K562 (cell line): Measurements from ENCODE around the gene THEM4. TPM values are rescaled to one million over a fixed set of nuclear protein-coding genes. Genes with fewer than 3 reads are reported as not detected.
"Not testable (repeated sequence)": the region's sequence is repeated elsewhere in the genome, so short reads cannot be mapped to it uniquely, and the experiment has no call there.

ENCODE experiments used
- ATF3 ChIP-seq, 2 experiments: fragments of 450-650 bp in 1 of 2; sonication (generic) in 1 of 2; formaldehyde crosslinking in 1 of 2; IDR thresholded peaks in 1 of 2; conservative IDR thresholded peaks in 1 of 2; 2 replicates each; pipeline versions ENCODE4 v1.6.1 to v1.8.1; 2016 to 2023; ENCODE audit warnings: mild to moderate bottlenecking in 2 of 2, moderate library complexity in 2 of 2, inconsistent platforms in 1 of 2, missing genetic modification reagents in 1 of 2
- CREB1 ChIP-seq, 2 experiments: sonication (generic) in 1 of 2; formaldehyde crosslinking in 1 of 2; IDR thresholded peaks; 2 replicates each; pipeline versions ENCODE4 v1.6.1 to v1.8.0; 2012 to 2022; ENCODE audit warnings: inconsistent platforms in 1 of 2, mild to moderate bottlenecking in 1 of 2, missing genetic modification reagents in 1 of 2, moderate library complexity in 1 of 2
- CXXC5 ChIP-seq: fragments of 250-450 bp; sonication (Bioruptor Pico); IDR thresholded peaks from 2 replicates; pipeline ENCODE4 v1.8.0; 2022; ENCODE audit warnings: inconsistent platforms, mild to moderate bottlenecking, moderate library complexity
- E2F6 ChIP-seq, 2 experiments: IDR thresholded peaks; 2 replicates each; pipeline ENCODE4 v1.6.1; 2011; ENCODE audit warnings: borderline replicate concordance in 1 of 2, control low read depth in 1 of 2, low read depth in 1 of 2, low read length in 1 of 2, mild to moderate bottlenecking in 1 of 2, mixed read lengths in 1 of 2, moderate library complexity in 1 of 2; ENCODE audit not compliant: insufficient read depth in 1 of 2, insufficient read length in 1 of 2, poor library complexity in 1 of 2, severe bottlenecking in 1 of 2; ENCODE audit errors: extremely low read depth in 1 of 2
- EP300 ChIP-seq: IDR thresholded peaks from 2 replicates; pipeline ENCODE4 v1.6.1; 2012; ENCODE audit warnings: low read length, improper control_type of control experiment
- GATA2 ChIP-seq: sonication (generic); formaldehyde crosslinking; IDR thresholded peaks from 2 replicates; pipeline ENCODE4 v1.4.0; 2020; ENCODE audit warnings: mild to moderate bottlenecking, missing genetic modification reagents
- GATAD2A ChIP-seq: fragments of 450-650 bp; IDR thresholded peaks from 2 replicates; pipeline ENCODE4 v1.6.1; 2017
- HDAC2 ChIP-seq: fragments of 450-650 bp; IDR thresholded peaks from 2 replicates; pipeline ENCODE4 v1.6.1; 2016; ENCODE audit warnings: mild to moderate bottlenecking
- MAX ChIP-seq: sonication (generic); formaldehyde crosslinking; IDR thresholded peaks from 2 replicates; pipeline ENCODE4 v1.9.0; 2022; ENCODE audit warnings: mild to moderate bottlenecking, missing genetic modification reagents
- MNT ChIP-seq, 2 experiments: fragments of 450-650 bp; conservative IDR thresholded peaks; 2 replicates each; pipeline ENCODE4 v1.6.1; 2017; ENCODE audit warnings: mild to moderate bottlenecking in 2 of 2, moderate library complexity in 2 of 2
- NR2C2 ChIP-seq, 2 experiments: fragments of 200-800 bp in 1 of 2; sonication (Bioruptor generic) in 1 of 2; sonication (generic) in 1 of 2; formaldehyde crosslinking in 1 of 2; IDR thresholded peaks; 2 replicates each; pipeline versions ENCODE4 v1.6.1 to v1.8.0; 2016 to 2022; ENCODE audit warnings: mild to moderate bottlenecking in 1 of 2, missing compliant biosample characterization in 1 of 2, missing genetic modification characterization in 1 of 2, missing genetic modification reagents in 1 of 2
- SMARCA4 ChIP-seq: fragments of 450-650 bp; IDR thresholded peaks from 2 replicates; pipeline ENCODE4 v1.6.1; 2016
- SMARCE1 ChIP-seq: fragments of 450-650 bp; IDR thresholded peaks from 2 replicates; pipeline ENCODE4 v1.7.1; 2016; ENCODE audit warnings: mild to moderate bottlenecking
- SP1 ChIP-seq: sonication (generic); formaldehyde crosslinking; IDR thresholded peaks from 2 replicates; pipeline ENCODE4 v1.8.1; 2022; ENCODE audit warnings: mild to moderate bottlenecking, missing genetic modification reagents
- ZBTB43 ChIP-seq: sonication (generic); formaldehyde crosslinking; IDR thresholded peaks from 2 replicates; pipeline ENCODE4 v1.8.0; 2023; ENCODE audit warnings: mild to moderate bottlenecking, missing genetic modification reagents
- ZNF165 ChIP-seq: fragments of 250-450 bp; sonication (Bioruptor Pico); IDR thresholded peaks from 2 replicates; pipeline ENCODE4 v1.4.0; 2020; ENCODE audit warnings: borderline replicate concordance
- ZNF639 ChIP-seq, 2 experiments: fragments of 200-800 bp in 1 of 2; sonication (Bioruptor generic) in 1 of 2; sonication (generic) in 1 of 2; formaldehyde crosslinking in 1 of 2; IDR thresholded peaks in 1 of 2; conservative IDR thresholded peaks in 1 of 2; 2 replicates each; pipeline versions ENCODE4 v1.5.0 to v1.6.1; 2016 to 2020; ENCODE audit warnings: missing compliant biosample characterization in 1 of 2, missing genetic modification characterization in 1 of 2, missing genetic modification reagents in 1 of 2
- polyA plus RNA-seq, 8 experiments: library from polyadenylated mRNA; depleted of rRNA in 4 of 8; stranded (reverse) in 5 of 8; unstranded in 3 of 8; fragments of >200 nt; fragmentation: Nextera tagmentation in 2 of 8; fragmentation: Illumina TruSeq in 1 of 8; extraction: Ambion mirVana in 2 of 8; extraction: Trizol in 1 of 8; gene quantifications; 2 replicates each; pipeline versions ENCODE4 v1.2.1 to v1.2.3, GENCODE V29; 2011 to 2014; ENCODE audit warnings: inconsistent platforms in 1 of 8, missing spikeins in 1 of 8
- total RNA-seq, 7 experiments: library from RNA; depleted of rRNA in 6 of 7; stranded (reverse); fragments of >200 nt in 6 of 7; fragmentation: Illumina TruSeq in 2 of 7; extraction: Trizol in 2 of 7; gene quantifications; 2 replicates each; pipeline versions ENCODE4 v1.2.1 to v1.2.3, GENCODE V29; 2011 to 2021; ENCODE audit warnings: low replicate concordance in 1 of 7

Gene THEM4
- total and polyA plus RNA-seq, 9 of the 15 experiments (the other 6 are each of a cell fraction or from before 2014, with no cell fraction given): 8.6 to 71.9 (median 35.3) TPM

GRCh38 chr1:151905443-151906323, 3.6 kb downstream of the THEM4 start (continued):
- TF ChIP-seq MNT (conservative IDR thresholded peaks at IDR 0.05) (0 out of 4 replicates have a peak, but pooled peaks of 1 of the 2 experiments have one; percentile 15), CXXC5 (CRISPR knock-in tag) (peak; percentile 56), E2F6 (IDR thresholded peaks at IDR 0.05; ENCODE audit: borderline replicate concordance in 1 of 2, extremely low read depth in 1 of 2, insufficient read depth in 1 of 2, insufficient read length in 1 of 2, low read depth in 1 of 2, low read length in 1 of 2, poor library complexity in 1 of 2, severe bottlenecking in 1 of 2) (peak in 1 of 2 experiments; percentile 40), EP300 (peak; percentile 58), ATF3 (IDR thresholded peaks at IDR 0.05) (peak; percentile 70), SMARCE1 (peak; percentile 75), ZNF639 (CRISPR knock-in tag; conservative IDR thresholded peaks at IDR 0.05 in 1 of 2, IDR thresholded peaks at IDR 0.05 in 1 of 2) (peak in 1 of 2 experiments; percentile 30; a peak in 1 of 4 replicates), GATA2 (CRISPR knock-in tag) (peak; percentile 91), MAX (peak; percentile 41; the same call in 1 of the 2 replicates), HDAC2 (0 out of 2 replicates have a peak, but pooled peaks have one; percentile 17), ZNF165 (CRISPR knock-in tag) (0 out of 2 replicates have a peak, but pooled peaks have one; percentile 12), CREB1 (IDR thresholded peaks at IDR 0.05) (peak; percentile 57; the same call in 1 of the 2 replicates), NR2C2 (tag; IDR thresholded peaks at IDR 0.05) (peak; percentile 81), GATAD2A (0 out of 2 replicates have a peak, but pooled peaks have one; percentile 21), SP1 (CRISPR knock-in tag) (peak; percentile 63; the same call in 1 of the 2 replicates), SMARCA4 (peak; percentile 70), ZBTB43 (0 out of 2 replicates have a peak, but pooled peaks have one; percentile 32)
- TF ChIP-seq ATF3 (CRISPR knock-in tag; conservative IDR thresholded peaks at IDR 0.05); CREB1 (CRISPR knock-in tag; IDR thresholded peaks at IDR 0.05); NR2C2 (CRISPR knock-in tag; IDR thresholded peaks at IDR 0.05): not testable (repeated sequence)
